K562 (cell line): ENCODE measurements around the gene PRR29. TPM values are rescaled to one million over a fixed set of nuclear protein-coding genes. Genes with fewer than 3 reads are reported as not detected.

ENCODE experiments used
- CBX1 ChIP-seq: sonication (generic); IDR thresholded peaks from 2 replicates; pipeline ENCODE4 v1.6.1; 2016; ENCODE audit warnings: antibody characterized with exemption, low read depth, mild to moderate bottlenecking
- CEBPG ChIP-seq, 3 experiments: fragments of 200-800 bp in 1 of 3; sonication (Bioruptor generic) in 1 of 3; sonication (generic) in 1 of 3; formaldehyde crosslinking in 1 of 3; IDR thresholded peaks in 2 of 3; conservative IDR thresholded peaks in 1 of 3; 2 replicates each; pipeline versions ENCODE4 v1.6.1 to v1.8.0; 2016 to 2022; ENCODE audit warnings: missing compliant biosample characterization in 2 of 3, missing genetic modification characterization in 2 of 3, mild to moderate bottlenecking in 1 of 3, missing genetic modification reagents in 1 of 3
- DNMT1 ChIP-seq: fragments of 450-650 bp; IDR thresholded peaks from 2 replicates; pipeline ENCODE4 v1.6.1; 2016; ENCODE audit warnings: antibody characterized with exemption, mild to moderate bottlenecking
- ILF3 ChIP-seq: fragments of 450-650 bp; IDR thresholded peaks from 2 replicates; pipeline ENCODE4 v1.6.1; 2018; ENCODE audit warnings: antibody characterized with exemption, mild to moderate bottlenecking, moderate library complexity, borderline replicate concordance
- KAT8 ChIP-seq: fragments of 450-650 bp; IDR thresholded peaks from 2 replicates; pipeline ENCODE4 v1.6.1; 2016; ENCODE audit warnings: low read depth, mild to moderate bottlenecking
- NFE2L1 ChIP-seq: fragments of 450-650 bp; IDR thresholded peaks from 2 replicates; pipeline ENCODE4 v1.6.1; 2016; ENCODE audit warnings: missing genetic modification characterization, low read depth, mild to moderate bottlenecking, missing compliant biosample characterization, moderate library complexity, borderline replicate concordance
- NONO ChIP-seq, 2 experiments: fragments of 200-400 bp in 1 of 2; fragments of 450-650 bp in 1 of 2; formaldehyde crosslinking in 1 of 2; IDR thresholded peaks; 2 replicates each; pipeline ENCODE4 v1.6.1; 2017; ENCODE audit warnings: low read depth in 2 of 2, mild to moderate bottlenecking in 2 of 2, moderate library complexity in 2 of 2, low read length in 1 of 2
- NR2F6 ChIP-seq: fragments of 450-650 bp; formaldehyde crosslinking; IDR thresholded peaks from 2 replicates; pipeline ENCODE4 v1.4.0; 2020; ENCODE audit warnings: mild to moderate bottlenecking
- NR3C1 ChIP-seq: sonication (generic); formaldehyde crosslinking; IDR thresholded peaks from 2 replicates; pipeline ENCODE4 v1.8.1; 2022; ENCODE audit warnings: missing genetic modification reagents
- POLR2B ChIP-seq: fragments of 450-650 bp; IDR thresholded peaks from 2 replicates; pipeline ENCODE4 v1.6.1; 2018; ENCODE audit warnings: low read depth; ENCODE audit not compliant: partially characterized antibody
- POLR3G ChIP-seq: IDR thresholded peaks from 2 replicates; pipeline ENCODE4 v1.6.1; 2011; ENCODE audit not compliant: insufficient read length, insufficient replicate concordance; ENCODE audit errors: extremely low read depth
- RB1 ChIP-seq: fragments of 450-650 bp; IDR thresholded peaks from 2 replicates; pipeline ENCODE4 v1.6.1; 2017; ENCODE audit warnings: low read depth, mild to moderate bottlenecking
- SNAPC5 ChIP-seq: fragments of 250-450 bp; sonication (Bioruptor Pico); IDR thresholded peaks from 2 replicates; pipeline ENCODE4 v1.8.0; 2021; ENCODE audit warnings: moderate library complexity, mild to moderate bottlenecking, inconsistent platforms
- ZMIZ1 ChIP-seq, 2 experiments: fragments of 150-350 bp in 1 of 2; IDR thresholded peaks; 2 replicates each; pipeline ENCODE4 v1.6.1; 2012 to 2016; ENCODE audit warnings: low read depth in 2 of 2, low read length in 2 of 2, mild to moderate bottlenecking in 1 of 2, moderate library complexity in 1 of 2
- ZNF518B ChIP-seq: fragments of 250-450 bp; sonication (Bioruptor Pico); IDR thresholded peaks from 2 replicates; pipeline ENCODE4 v1.5.0; 2021; ENCODE audit warnings: mild to moderate bottlenecking, moderate library complexity
- ZNF695 ChIP-seq: fragments of 450-650 bp; formaldehyde crosslinking; IDR thresholded peaks from 2 replicates; pipeline ENCODE4 v1.4.0; 2020; ENCODE audit warnings: mild to moderate bottlenecking, moderate library complexity
- ZNF707 ChIP-seq: fragments of 250-450 bp; sonication (Bioruptor Pico); conservative IDR thresholded peaks from 2 replicates; pipeline ENCODE4 v1.8.0; 2022; ENCODE audit warnings: inconsistent platforms, mild to moderate bottlenecking, moderate library complexity
- ZNF79 ChIP-seq: fragments of 250-450 bp; sonication (Bioruptor Pico); IDR thresholded peaks from 2 replicates; pipeline ENCODE4 v1.4.0; 2020; ENCODE audit warnings: low read depth, mild to moderate bottlenecking, moderate library complexity
- polyA plus RNA-seq, 8 experiments: library from polyadenylated mRNA; depleted of rRNA in 4 of 8; stranded (reverse) in 5 of 8; unstranded in 3 of 8; fragments of >200 nt; fragmentation: Nextera tagmentation in 2 of 8; fragmentation: Illumina TruSeq in 1 of 8; extraction: Ambion mirVana in 2 of 8; extraction: Trizol in 1 of 8; gene quantifications; 2 replicates each; pipeline versions ENCODE4 v1.2.1 to v1.2.3, GENCODE V29; 2011 to 2014; ENCODE audit warnings: inconsistent platforms in 1 of 8, missing spikeins in 1 of 8
- total RNA-seq, 7 experiments: library from RNA; depleted of rRNA in 6 of 7; stranded (reverse); fragments of >200 nt in 6 of 7; fragmentation: Illumina TruSeq in 2 of 7; extraction: Trizol in 2 of 7; gene quantifications; 2 replicates each; pipeline versions ENCODE4 v1.2.1 to v1.2.3, GENCODE V29; 2011 to 2021; ENCODE audit warnings: low replicate concordance in 1 of 7
- TF ChIP-seq, protein P1 (sequence below): sonication (generic); formaldehyde crosslinking; IDR thresholded peaks from 2 replicates; pipeline ENCODE4 v1.8.1; 2023; ENCODE audit warnings: mild to moderate bottlenecking, missing genetic modification reagents

The PRR29 gene
- total and polyA plus RNA-seq, 9 of the 15 experiments (the other 6 are each of a cell fraction or from before 2014, with no cell fraction given), result 0.08 to 0.58 (median 0.15) TPM; not detected in 5

DNA sequence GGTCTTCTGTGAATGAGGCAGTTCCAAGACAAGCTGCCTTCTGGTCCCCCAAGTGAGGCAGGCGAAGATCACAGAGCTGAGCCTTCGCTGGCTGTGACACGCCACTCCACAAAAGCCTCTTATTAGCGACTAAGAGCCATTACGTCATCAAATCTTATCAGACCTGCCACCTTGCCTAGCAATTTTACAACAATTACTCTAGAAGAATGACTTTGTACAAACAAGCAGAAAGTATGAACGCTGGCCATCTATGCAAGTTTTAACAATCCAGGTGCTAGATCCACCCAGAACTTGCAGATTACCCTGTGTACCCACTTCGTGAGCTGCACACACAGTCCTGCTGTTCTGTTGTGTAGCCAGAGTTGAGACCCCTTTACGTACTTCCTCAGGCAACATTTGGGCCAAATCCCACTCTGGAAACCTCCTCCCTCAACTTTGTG is 26.1 kb downstream of the PRR29 start (continued):
- TF ChIP-seq CEBPG (CRISPR knock-in tag; IDR thresholded peaks at IDR 0.05) (peak; percentile 52; the same call in 1 of the 2 replicates), CEBPG (tag; conservative IDR thresholded peaks at IDR 0.05 in 1 of 2, IDR thresholded peaks at IDR 0.05 in 1 of 2) (peak; percentile 67 to 93), NONO (IDR thresholded peaks at IDR 0.05; ENCODE audit: low read depth in 2 of 2, low read length in 1 of 2) (peak in 1 of 2 experiments; percentile 77; a peak in 2 of 4 replicates), NR2F6 (CRISPR knock-in tag) (no peak), NR3C1 (CRISPR knock-in tag) (no peak), ZNF79 (no peak), ZNF518B (CRISPR knock-in tag) (no peak), NFE2L1 (tag) (no peak), DNMT1 (no peak), POLR2B (no peak), ILF3 (no peak), KAT8 (no peak), ZMIZ1 (IDR thresholded peaks at IDR 0.05; ENCODE audit: low read depth in 2 of 2, low read length in 2 of 2) (peak in 1 of 2 experiments; percentile 75; a peak in 1 of 4 replicates), POLR3G (no peak), ZNF707 (CRISPR knock-in tag) (no peak), ZNF695 (CRISPR knock-in tag) (no peak), CBX1 (no peak), RB1 (peak; percentile 33; the same call in 1 of the 2 replicates), SNAPC5 (CRISPR knock-in tag) (no peak)
- TF ChIP-seq, protein P1, sequence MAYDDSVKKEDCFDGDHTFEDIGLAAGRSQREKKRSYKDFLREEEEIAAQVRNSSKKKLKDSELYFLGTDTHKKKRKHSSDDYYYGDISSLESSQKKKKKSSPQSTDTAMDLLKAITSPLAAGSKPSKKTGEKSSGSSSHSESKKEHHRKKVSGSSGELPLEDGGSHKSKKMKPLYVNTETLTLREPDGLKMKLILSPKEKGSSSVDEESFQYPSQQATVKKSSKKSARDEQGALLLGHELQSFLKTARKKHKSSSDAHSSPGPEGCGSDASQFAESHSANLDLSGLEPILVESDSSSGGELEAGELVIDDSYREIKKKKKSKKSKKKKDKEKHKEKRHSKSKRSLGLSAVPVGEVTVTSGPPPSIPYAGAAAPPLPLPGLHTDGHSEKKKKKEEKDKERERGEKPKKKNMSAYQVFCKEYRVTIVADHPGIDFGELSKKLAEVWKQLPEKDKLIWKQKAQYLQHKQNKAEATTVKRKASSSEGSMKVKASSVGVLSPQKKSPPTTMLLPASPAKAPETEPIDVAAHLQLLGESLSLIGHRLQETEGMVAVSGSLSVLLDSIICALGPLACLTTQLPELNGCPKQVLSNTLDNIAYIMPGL, result no peak
